Loucy (cell line): ENCODE measurements around the gene SH3RF3.
"Not testable (repeated sequence)": the region's sequence is repeated elsewhere in the genome, so short reads cannot be mapped to it uniquely, and the experiment has no call there.

Experiments
- EZH2phosphoT487 ChIP-seq: fragments of 200-600 bp; IDR thresholded peaks from 2 replicates; pipeline ENCODE4 v1.6.1; 2018; ENCODE audit warnings: antibody characterized with exemption, mild to moderate bottlenecking, moderate library complexity, borderline replicate concordance
- TF ChIP-seq, protein P1 (sequence below): fragments of 200-600 bp; sonication (generic); conservative IDR thresholded peaks from 2 replicates; pipeline ENCODE4 v1.5.1; 2014; ENCODE audit warnings: mild to moderate bottlenecking, antibody characterized with exemption, low read length

DNA sequence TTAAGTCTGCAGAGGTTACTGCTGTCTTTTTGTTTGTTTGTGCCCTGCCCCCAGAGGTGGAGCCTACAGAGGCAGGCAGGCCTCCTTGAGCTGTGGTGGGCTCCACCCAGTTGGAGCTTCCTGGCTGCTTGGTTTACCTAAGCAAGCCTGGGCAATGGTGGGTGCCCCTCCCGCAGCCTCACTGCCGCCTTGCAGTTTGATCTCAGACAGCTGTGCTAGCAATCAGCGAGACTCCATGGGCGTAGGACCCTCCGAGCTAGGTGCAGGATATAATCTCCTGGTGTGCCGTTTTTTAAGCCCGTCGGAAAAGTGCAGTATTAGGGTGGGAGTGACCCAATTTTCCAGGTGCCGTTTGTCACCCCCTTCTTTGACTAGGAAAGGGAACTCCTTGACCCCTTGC, 11.8 kb upstream of the SH3RF3 start:
- TF ChIP-seq EZH2phosphoT487: not testable (repeated sequence)
- TF ChIP-seq, protein P1, sequence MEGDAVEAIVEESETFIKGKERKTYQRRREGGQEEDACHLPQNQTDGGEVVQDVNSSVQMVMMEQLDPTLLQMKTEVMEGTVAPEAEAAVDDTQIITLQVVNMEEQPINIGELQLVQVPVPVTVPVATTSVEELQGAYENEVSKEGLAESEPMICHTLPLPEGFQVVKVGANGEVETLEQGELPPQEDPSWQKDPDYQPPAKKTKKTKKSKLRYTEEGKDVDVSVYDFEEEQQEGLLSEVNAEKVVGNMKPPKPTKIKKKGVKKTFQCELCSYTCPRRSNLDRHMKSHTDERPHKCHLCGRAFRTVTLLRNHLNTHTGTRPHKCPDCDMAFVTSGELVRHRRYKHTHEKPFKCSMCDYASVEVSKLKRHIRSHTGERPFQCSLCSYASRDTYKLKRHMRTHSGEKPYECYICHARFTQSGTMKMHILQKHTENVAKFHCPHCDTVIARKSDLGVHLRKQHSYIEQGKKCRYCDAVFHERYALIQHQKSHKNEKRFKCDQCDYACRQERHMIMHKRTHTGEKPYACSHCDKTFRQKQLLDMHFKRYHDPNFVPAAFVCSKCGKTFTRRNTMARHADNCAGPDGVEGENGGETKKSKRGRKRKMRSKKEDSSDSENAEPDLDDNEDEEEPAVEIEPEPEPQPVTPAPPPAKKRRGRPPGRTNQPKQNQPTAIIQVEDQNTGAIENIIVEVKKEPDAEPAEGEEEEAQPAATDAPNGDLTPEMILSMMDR: not testable (repeated sequence)
